Amygdala (tissue), 56 donors: ENCODE measurements around the gene INAFM2.

ENCODE experiments used
- DNase-seq, 56 donors: peaks; one replicate each; lab custom pipeline; 2025; lab: John Stamatoyannopoulos, UW

INAFM2 gene

DNA sequence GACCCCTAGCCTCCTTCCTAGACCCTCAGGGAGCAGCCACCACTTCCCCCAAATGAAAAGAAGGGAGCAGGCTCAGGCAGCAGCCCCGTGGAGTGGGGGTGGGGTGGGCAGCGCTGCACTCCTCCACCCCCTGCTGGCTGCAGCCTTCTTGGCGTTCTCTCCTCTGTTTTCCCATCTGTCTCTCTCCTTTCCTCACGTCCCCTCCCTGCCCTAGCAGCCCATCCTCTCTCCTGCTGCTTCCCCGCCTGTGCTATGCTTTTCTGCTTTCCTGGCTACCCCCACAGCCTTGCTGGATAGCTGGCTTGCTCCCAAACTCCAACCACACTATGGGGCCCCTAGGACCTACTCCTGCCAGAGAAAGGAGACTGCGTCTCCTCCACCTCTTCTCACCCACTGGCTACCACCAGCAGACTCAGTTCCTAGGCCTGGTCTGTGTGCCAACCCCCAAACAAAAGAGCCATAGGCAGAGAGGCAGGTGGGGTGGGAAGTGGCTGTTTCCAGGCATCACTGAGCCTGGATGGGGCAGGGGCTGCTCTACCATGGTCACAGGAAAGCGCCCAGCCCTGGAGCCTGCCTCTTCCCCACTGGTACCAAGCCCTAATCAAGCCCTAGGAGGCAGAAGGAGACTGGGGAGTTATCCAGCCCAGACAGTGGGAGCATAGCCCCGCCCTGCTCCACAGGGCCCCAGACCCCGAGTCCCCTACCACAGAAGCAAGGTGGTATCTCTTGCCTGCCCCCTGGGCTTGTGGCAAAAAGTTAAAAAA lies 31.1 kb downstream of the INAFM2 start:
- DNase-seq, result peak in 35 of 56 donors; percentile 7 to 72 (median 42)

GRCh38 chr15:40355976-40356585 lies 32.6 kb downstream of the INAFM2 start:
- DNase-seq, result no peak

DNA sequence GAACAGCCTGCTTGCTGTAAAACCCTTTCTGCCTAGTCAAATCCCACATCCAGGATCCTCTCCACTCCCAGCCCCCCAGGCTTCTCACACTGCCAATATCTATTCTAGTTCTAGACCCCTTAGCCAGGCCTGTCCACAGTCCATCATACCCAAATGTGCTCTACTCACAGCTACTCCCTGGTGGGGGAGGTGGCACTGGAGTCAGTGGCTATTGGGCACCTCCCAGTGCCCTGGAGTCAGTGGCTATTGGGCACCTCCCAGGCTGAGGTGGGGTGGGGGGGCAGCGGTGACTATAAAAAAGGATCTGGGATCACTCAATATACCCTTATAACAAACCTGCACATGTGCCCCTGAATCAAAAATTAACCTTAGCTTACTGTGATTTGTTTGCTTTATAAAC lies 33.8 kb downstream of the INAFM2 start:
- DNase-seq, result no peak

DNA sequence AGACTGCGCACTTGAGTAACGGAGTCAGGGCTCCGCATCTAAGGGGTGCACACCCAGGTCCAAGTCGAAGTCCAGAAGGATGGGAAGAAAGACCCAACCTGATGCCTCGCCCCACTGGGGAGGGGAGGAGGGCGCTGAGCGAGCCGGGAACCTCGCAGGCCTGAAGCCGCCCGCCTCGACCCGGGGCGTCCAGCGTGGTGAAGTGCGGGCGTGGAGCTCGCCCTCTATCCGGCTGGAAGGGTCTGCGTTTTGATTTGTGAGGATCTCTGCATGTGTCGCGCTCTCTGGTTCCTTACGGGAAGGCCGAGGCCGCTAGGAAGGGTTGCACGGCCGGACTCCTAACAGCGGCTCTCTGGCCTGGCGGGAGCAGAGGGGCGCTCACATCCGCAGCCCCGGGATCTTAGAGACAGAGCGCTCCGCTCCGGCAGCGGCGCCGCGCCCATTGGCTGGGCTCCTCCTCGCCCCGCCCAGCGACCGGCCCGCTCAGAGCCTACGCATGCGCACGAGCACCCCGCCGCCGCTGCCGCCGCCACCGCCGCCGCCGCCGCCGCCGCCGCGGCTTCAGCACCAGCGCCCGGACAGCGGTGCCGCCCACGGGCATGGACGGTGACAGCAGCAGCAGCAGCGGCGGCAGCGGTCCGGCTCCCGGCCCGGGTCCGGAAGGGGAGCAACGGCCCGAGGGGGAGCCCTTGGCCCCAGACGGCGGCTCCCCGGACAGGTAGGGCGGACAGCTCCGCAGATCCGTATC lies 34.4 kb downstream of the INAFM2 start, which contains the start of gene DISP2:
DISP2 (plus strand) TSS at position 497 of the 748 bp plus-strand sequence; CDS start at position 600, 103 bp downstream.
- DNase-seq, result peak in 53 of 56 donors; percentile 7 to 89 (median 73)

DNA sequence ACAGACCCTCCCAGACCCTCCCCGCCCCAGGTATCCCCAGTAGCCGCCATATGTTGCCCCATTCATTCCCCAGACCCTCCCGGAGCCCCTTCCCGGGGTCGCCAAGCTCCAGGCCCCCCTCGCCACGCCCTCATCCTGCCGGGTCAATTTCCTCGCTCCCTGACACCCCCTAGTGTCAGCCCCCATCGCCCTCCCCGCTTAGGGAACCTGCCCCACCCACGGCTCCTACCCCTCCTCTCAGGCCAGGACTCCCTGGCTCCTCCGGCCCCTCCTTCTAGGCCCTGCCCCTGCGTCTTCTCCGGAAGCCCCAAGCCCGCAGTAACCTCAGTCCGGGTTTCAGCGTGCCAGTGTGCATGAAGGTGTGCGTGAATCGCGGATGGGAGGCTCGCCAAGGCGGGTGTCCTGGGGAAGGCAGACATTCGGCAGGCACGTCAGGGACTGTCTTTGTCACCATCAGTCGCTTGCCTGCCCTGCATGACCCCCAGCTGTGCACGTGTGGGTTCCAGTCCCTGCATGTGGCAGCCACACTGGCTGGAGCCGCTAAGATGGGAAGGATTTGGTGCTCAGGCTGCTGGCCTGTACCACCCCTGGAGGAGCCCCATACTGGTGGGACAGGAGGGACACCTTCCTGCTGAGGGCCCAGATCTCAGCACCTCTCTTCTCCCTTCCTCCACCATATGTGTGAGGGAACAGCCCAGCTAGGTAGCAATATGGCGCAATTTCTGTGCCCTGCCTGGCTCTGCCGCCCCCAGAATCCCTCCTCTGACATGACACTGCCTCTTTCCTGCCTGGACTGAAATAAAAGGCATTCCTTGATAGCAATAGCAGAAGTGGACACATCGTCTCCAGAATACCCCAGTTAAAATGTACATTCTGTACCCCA lies 35.2 kb downstream of the INAFM2 start:
- peak in 9 of 56 donors; percentile 18 to 61 (median 39) for DNase-seq

DNA sequence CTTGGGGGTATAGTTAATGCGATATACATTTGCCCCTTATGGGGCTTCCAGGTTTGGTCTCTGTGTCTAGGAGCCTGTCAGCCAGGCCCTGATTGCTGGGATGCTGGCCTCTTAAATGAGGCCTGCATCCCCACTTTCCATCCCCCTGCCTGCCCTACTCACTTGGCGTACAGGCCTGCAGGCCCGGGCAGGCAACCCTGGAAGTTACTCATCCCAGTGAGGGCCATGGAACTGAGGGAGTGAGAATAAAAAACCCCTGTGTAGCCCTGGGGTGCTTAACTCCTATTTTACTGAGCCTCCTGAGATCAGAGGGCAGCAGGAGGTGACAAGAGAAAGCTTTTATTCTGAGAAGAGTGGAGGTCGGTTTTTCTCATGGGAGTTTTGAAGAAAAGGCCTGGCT lies 36.5 kb downstream of the INAFM2 start:
- no peak for DNase-seq

DNA sequence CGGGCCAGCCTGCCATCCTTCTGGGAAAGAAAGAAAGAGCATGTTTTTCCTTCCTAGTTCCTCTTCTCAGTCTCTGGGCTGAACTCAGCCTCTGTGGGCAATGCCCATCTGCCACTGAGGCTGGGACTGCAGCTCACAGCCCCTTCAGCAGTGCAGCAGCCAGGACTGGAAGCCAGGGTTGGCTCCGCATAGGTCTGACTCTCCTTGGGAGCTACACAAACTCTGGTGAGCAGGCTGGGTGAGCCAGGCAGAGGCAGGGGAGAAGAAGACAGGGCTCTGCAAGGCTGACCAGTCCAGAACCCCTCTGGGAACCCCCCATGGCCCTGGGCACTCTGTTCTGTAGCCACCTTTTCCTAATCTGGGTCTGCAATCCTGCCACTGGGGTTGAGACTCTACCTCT lies 38.1 kb downstream of the INAFM2 start:
- no peak for DNase-seq

DNA sequence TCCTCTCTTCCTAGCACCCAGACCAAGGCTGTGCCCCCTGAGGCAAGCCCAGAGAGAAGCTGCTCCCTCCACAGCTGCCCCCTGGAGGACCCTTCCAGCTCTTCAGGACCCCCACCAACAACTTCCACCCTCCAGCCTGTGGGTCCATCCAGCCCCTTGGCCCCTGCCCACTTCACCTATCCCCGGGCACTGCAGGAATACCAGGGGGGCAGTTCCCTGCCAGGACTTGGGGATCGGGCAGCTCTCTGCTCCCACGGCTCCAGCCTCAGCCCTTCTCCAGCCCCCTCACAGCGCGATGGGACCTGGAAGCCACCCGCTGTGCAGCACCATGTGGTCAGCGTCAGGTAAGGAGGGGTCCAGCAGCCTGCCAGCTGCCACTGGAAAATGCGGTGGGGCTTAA lies 40.1 kb downstream of the INAFM2 start:
- no peak for DNase-seq

DNA sequence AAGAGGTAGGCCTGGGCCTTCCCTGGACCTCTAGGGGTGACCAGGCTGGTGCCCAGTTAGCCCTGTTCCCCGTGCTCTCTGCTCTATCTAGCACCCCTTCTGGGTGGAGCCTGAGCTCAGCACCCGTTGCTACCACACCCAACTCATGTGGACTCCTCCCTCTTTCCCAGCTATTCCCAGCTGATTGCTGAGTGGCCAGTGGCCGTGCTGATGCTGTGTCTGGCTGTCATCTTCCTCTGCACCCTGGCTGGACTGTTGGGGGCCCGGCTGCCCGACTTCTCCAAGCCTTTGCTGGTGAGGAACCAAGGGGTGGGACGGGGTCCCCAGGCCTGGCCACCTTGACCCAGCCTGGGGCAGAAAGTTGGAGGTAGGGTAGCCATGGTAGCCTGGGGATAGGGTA lies 40.8 kb downstream of the INAFM2 start:
- DNase-seq, result no peak

DNA sequence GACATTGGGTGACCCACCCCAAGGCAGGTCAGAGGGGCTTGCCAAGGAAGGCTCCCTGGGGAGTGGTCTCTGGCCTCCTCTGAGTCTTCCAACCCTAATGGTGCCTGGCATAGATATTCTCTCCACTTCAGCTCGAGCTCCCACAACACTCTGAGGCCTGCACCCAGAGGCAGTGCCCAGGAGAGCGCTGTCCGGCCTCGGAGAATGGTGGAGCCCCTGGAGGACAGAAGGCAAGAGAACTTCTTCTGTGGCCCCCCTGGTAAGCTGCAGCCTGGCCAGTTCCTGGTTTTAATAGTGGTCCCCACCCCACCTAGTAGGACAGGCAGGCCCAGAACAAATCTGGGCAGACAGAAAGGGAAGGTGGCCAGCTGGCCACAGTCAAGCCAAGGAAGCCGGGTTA lies 41.5 kb downstream of the INAFM2 start:
- no peak for DNase-seq

GRCh38 chr15:40365624-40366456 lies 42.3 kb downstream of the INAFM2 start:
- no peak for DNase-seq

DNA sequence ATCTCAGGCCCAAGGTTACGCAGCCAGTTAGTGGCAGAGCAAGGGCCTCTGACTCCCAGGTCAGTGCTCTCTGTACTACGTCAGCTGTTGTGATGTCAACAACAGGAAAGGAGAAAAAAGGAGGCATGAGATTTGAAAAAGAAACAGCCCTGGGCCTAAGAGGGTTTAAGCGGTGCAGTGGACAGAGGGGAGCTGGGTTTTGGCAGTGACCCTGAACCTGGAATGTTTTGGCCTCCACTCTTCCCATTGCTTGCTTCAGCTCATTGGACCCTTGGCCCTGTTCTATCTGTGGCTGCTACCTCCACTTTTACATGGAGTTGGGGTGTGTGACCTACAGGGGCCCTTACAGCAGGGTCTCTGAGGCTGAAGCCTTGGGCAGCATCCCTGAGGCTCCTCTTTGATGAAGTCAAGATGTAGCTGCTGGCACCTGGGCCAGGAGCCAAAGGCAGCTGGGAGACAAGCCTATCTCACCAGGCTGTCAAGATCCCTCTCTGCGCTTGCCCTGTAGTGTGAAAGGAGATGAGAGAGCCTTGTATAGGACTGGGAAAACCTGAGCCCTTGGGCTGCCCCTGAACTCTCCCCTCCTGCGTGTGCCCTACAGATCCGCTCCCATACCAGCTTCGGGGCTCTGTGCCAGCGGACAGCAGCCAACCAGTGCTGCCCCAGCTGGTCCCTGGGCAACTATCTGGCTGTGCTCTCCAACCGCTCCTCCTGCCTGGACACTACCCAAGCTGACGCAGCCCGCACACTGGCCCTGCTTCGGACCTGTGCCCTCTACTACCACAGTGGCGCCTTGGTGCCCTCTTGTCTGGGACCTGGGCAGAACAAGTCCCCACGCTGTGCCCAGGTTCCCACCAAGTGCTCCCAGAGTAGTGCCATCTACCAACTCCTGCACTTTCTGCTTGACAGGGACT lies 43.2 kb downstream of the INAFM2 start:
- DNase-seq, result peak in 49 of 56 donors; percentile 12 to 86 (median 51)

DNA sequence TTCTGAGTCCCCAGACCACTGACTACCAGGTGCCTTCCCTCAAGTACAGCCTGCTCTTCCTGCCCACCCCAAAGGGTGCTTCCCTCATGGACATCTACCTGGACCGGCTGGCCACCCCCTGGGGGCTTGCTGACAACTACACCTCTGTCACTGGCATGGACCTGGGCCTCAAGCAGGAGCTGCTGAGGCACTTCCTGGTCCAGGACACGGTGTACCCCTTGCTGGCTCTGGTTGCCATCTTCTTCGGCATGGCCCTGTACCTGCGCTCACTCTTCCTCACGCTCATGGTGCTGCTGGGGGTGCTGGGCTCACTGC lies 43.8 kb downstream of the INAFM2 start:
- no peak for DNase-seq

DNA sequence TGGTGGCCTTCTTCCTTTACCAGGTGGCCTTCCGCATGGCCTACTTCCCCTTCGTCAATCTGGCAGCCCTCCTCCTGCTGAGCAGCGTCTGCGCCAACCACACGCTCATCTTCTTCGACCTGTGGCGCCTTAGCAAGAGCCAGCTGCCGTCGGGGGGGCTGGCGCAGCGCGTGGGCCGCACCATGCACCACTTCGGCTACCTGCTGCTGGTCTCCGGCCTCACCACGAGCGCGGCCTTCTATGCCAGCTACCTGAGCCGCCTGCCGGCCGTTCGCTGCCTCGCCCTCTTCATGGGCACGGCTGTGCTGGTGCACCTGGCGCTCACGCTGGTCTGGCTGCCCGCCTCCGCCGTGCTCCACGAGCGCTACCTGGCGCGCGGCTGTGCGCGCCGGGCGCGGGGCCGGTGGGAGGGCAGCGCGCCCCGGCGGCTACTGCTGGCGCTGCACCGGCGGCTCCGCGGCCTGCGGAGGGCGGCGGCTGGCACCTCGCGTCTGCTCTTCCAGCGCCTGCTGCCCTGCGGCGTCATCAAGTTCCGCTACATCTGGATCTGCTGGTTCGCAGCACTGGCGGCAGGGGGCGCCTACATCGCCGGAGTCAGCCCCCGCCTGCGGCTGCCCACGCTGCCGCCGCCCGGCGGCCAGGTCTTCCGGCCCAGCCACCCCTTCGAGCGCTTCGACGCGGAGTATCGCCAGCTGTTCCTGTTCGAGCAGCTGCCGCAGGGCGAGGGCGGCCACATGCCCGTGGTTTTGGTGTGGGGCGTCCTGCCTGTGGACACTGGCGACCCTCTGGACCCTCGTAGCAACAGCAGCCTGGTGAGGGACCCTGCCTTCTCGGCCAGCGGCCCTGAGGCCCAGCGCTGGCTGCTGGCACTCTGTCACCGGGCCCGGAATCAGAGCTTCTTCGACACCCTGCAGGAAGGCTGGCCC lies 44.5 kb downstream of the INAFM2 start:
- peak in 49 of 56 donors; percentile 11 to 80 (median 49) for DNase-seq

DNA sequence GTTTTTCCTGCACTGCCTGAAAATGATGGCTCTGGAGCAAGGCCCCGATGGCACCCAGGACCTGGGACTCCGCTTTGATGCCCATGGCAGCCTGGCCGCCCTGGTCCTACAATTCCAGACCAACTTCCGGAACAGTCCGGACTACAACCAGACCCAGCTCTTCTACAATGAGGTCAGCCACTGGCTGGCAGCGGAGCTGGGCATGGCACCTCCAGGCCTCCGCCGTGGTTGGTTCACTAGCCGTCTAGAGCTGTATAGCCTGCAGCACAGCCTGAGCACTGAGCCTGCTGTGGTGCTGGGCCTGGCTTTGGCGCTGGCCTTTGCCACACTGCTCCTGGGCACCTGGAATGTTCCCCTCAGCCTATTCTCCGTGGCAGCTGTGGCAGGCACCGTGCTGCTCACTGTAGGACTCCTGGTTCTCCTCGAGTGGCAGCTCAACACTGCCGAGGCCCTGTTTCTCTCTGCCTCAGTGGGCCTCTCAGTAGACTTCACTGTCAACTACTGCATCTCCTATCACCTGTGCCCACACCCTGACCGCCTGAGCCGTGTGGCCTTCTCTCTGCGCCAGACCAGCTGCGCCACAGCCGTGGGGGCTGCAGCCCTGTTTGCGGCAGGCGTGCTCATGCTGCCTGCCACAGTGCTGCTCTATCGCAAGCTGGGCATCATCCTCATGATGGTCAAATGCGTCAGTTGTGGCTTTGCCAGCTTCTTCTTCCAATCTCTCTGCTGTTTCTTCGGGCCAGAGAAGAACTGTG lies 45.4 kb downstream of the INAFM2 start:
- no peak for DNase-seq

- no peak for DNase-seq
Measured at GRCh38 chr15:40369474-40369869, 46.0 kb downstream of the INAFM2 start.

DNA sequence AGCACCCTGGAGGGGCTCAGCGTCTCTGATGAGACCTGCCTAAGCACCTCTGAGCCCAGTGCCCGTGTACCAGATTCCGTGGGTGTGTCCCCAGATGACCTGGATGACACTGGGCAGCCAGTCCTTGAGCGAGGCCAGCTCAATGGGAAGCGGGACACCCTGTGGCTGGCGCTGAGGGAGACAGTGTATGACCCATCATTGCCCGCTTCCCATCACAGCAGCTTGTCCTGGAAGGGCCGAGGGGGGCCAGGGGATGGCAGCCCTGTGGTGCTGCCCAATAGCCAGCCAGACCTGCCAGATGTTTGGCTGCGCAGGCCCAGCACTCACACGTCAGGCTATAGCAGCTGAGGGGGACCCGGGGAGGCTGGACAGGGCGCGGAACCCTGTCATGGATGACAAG lies 46.5 kb downstream of the INAFM2 start:
- DNase-seq, result no peak
